ENCODE results near the gene TRPM3.

Gene TRPM3

DNA sequence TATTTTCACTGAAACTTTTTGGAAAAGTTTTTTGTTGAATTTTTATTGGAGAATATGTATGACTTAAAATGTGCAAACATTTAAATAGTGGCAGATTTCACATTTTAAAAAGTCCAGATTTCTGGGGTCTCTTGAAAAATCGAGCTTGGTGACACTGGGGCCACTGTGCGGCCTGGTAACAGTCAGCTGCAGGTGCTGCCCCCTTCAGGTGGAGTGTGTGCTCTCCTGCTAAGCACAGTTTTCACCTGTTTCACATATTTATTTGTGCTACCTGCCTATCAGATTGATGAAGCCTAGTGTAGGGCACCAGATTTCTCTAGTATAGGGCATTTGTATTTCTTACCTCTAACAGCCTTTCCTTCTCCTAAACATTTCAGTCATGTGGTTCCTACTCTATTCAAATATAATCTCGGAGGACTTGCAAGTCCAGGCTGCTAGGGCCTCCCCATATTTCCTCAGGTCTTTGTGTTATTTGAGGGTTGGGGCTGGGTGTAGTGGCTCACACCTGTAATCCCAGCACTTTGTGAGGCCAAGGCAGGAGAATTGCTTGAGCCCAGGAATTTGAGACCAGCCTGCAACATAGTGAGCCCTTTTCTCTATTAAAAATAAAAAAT is 611.2 kb downstream of the TRPM3 start:
- H3K36me3 ChIP-seq (ENCODE audit: control insufficient read depth in 2 of 2, insufficient read depth in 1 of 2, low read length in 2 of 2), result no peaks in the 10 kb centered on the region
- ChIA-PET CTCF (interaction anchor here (0.6 to 4.2 kb wide), 31 partner anchors 10 to 1403 kb away, joined by 3 to 44 read pairs (median 4); partner anchors contain the start of gene KLF9), POLR2A (no interaction called here)
- H3K27ac ChIP-seq (ENCODE audit: extremely low read depth, low read depth, low read length), result no peak overlapping the region
- H3K4me1 ChIP-seq (ENCODE audit: control insufficient read depth, insufficient read depth, low read length), result no peaks in the 10 kb centered on the region
- H3K4me3 ChIP-seq (ENCODE audit: low read depth, low read length), result no peak overlapping the region
- no peaks in the 10 kb centered on the region for H3K9me3 ChIP-seq (ENCODE audit: control insufficient read depth, insufficient read depth, low read depth, low read length)
- no peak for TF ChIP-seq ZBTB1 (tag by site-specific recombination; IDR thresholded peaks at IDR 0.05)
- no peak for TF ChIP-seq ZNF19 (tag by site-specific recombination; IDR thresholded peaks at IDR 0.05; ENCODE audit: low read depth)
- TF ChIP-seq ZNF174 (tag by site-specific recombination; IDR thresholded peaks at IDR 0.05), result no peak
- no peak for TF ChIP-seq ZNF391 (tag by site-specific recombination; IDR thresholded peaks at IDR 0.05; ENCODE audit: borderline replicate concordance, low read depth)
- no peak for TF ChIP-seq ZNF561 (tag by site-specific recombination; IDR thresholded peaks at IDR 0.05; ENCODE audit: borderline replicate concordance)
- no peak for TF ChIP-seq EGR2 (tag by site-specific recombination; IDR thresholded peaks at IDR 0.05; ENCODE audit: low read depth)
- TF ChIP-seq ZBTB20 (tag by site-specific recombination; IDR thresholded peaks at IDR 0.05), result no peak
- TF ChIP-seq ZNF544 (tag by site-specific recombination; IDR thresholded peaks at IDR 0.05), result no peak
- TF ChIP-seq ZNF664 (tag by site-specific recombination; IDR thresholded peaks at IDR 0.05), result no peak
- TF ChIP-seq ZNF416 (tag by site-specific recombination; IDR thresholded peaks at IDR 0.05), result no peak
- TF ChIP-seq ZBTB48 (tag by site-specific recombination; IDR thresholded peaks at IDR 0.05), result no peak
- TF ChIP-seq ZNF785 (tag by site-specific recombination; IDR thresholded peaks at IDR 0.05), result no peak

GRCh38 chr9:70506159-70506558 is 615.3 kb downstream of the TRPM3 start:
- Histone ChIP-seq H3K27ac (ENCODE audit: extremely low read depth, low read depth, low read length) (no peak overlapping the region), H3K4me1 (ENCODE audit: control insufficient read depth, insufficient read depth, low read length) (no peaks in the 10 kb centered on the region), H3K36me3 (ENCODE audit: control insufficient read depth in 2 of 2, insufficient read depth in 1 of 2, low read length in 2 of 2) (no peaks in the 10 kb centered on the region), H3K4me3 (ENCODE audit: low read depth, low read length) (no peak overlapping the region), H3K9me3 (ENCODE audit: control insufficient read depth, insufficient read depth, low read depth, low read length) (no peaks in the 10 kb centered on the region)
- ChIA-PET CTCF (interaction anchor here (2.1 kb wide), 1 partner anchor 9 kb away, joined by 8 read pairs; no protein-coding TSS in a partner anchor), POLR2A (no interaction called here)
- TF ChIP-seq ZBTB20 (tag by site-specific recombination; IDR thresholded peaks at IDR 0.05) (no peak), ZSCAN23 (tag by site-specific recombination; IDR thresholded peaks at IDR 0.05) (no peak), TRIM28 (IDR thresholded peaks at IDR 0.05; ENCODE audit: borderline replicate concordance, low read length) (no peak), ZBTB7A (tag by site-specific recombination; IDR thresholded peaks at IDR 0.05; ENCODE audit: low read depth) (no peak), ZBTB10 (tag by site-specific recombination; IDR thresholded peaks at IDR 0.05) (no peak), ZNF521 (tag by site-specific recombination; IDR thresholded peaks at IDR 0.05) (no peak), ZNF148 (tag by site-specific recombination; IDR thresholded peaks at IDR 0.05; ENCODE audit: borderline replicate concordance) (no peak), ZNF560 (tag by site-specific recombination; IDR thresholded peaks at IDR 0.05; ENCODE audit: borderline replicate concordance) (no peak), ZNF449 (tag by site-specific recombination; IDR thresholded peaks at IDR 0.05) (no peak), ZNF518A (tag by site-specific recombination; conservative IDR thresholded peaks at IDR 0.05; ENCODE audit: low read depth) (no peak)
- TF ChIP-seq, protein P1, sequence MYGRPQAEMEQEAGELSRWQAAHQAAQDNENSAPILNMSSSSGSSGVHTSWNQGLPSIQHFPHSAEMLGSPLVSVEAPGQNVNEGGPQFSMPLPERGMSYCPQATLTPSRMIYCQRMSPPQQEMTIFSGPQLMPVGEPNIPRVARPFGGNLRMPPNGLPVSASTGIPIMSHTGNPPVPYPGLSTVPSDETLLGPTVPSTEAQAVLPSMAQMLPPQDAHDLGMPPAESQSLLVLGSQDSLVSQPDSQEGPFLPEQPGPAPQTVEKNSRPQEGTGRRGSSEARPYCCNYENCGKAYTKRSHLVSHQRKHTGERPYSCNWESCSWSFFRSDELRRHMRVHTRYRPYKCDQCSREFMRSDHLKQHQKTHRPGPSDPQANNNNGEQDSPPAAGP (tag by site-specific recombination; IDR thresholded peaks at IDR 0.05), result no peak
